Tibial nerve (tissue), 4 donors: ENCODE data around the gene GLIPR2. TPM values are rescaled to one million over a fixed set of nuclear protein-coding genes. Genes with fewer than 3 reads are reported as not detected.
A peak's percentile ranks its signal among the peaks of the same experiment; 100 is the strongest.

Experiments used
- DNase-seq, 2 donors: peaks; one replicate each; pipeline ENCODE4 v3.0.0-alpha.2; 2019; ENCODE audit warnings: low spot score in 2 of 2
- H3K27ac ChIP-seq, 4 donors: fragments of 200-600 bp; sonication (generic) in 3 of 4; one replicate each; pipeline ENCODE4 v1.5.1; 2017 to 2019; ENCODE audit warnings: mild to moderate bottlenecking in 1 of 4
- H3K27me3 ChIP-seq, 2 donors: fragments of 200-600 bp; sonication (generic) in 1 of 2; one replicate each; pipeline versions ENCODE4 v1.5.1 to v1.6.0; 2017 to 2019
- H3K36me3 ChIP-seq, 3 donors: fragments of 200-600 bp; sonication (generic); one replicate each; pipeline ENCODE4 v1.5.1; 2018 to 2019
- H3K4me1 ChIP-seq, 4 donors: fragments of 200-600 bp; sonication (generic) in 3 of 4; one replicate each; pipeline ENCODE4 v1.5.1; 2017 to 2019
- H3K4me3 ChIP-seq, 4 donors: fragments of 200-600 bp; sonication (generic) in 3 of 4; one replicate each; pipeline ENCODE4 v1.5.1; 2017 to 2019; ENCODE audit warnings: mild to moderate bottlenecking in 1 of 4, moderate library complexity in 1 of 4
- H3K9me3 ChIP-seq, 4 donors: fragments of 200-600 bp; sonication (generic) in 3 of 4; one replicate each; pipeline ENCODE4 v1.5.1; 2017 to 2019
- EP300 ChIP-seq, 2 donors: sonication (generic); formaldehyde crosslinking; IDR thresholded peaks; one replicate each; pipeline ENCODE4 v1.6.1; 2017; ENCODE audit warnings: antibody characterized with exemption in 2 of 2, mild to moderate bottlenecking in 1 of 2
- POLR2A ChIP-seq, 2 donors: fragments of 450-650 bp; IDR thresholded peaks; one replicate each; pipeline ENCODE4 v1.6.1; 2017; ENCODE audit warnings: antibody characterized with exemption in 2 of 2, mild to moderate bottlenecking in 2 of 2, moderate library complexity in 2 of 2
- WGBS, 2 donors: methylation state at CpG; one replicate each; pipeline ENCODE4 v1.1.5; 2018; 5-methylcytosine and 5-hydroxymethylcytosine counted together
- total RNA-seq, 4 donors: library from RNA; depleted of rRNA; stranded (reverse); fragments of >200 nt; gene quantifications; one replicate each; pipeline ENCODE4 v1.1.0, GENCODE V29; 2016
- TF ChIP-seq, protein P1 (sequence below), 5 experiments: fragments of 200-600 bp in 3 of 5; fragments of 450-650 bp in 2 of 5; sonication (generic) in 3 of 5; IDR thresholded peaks; one replicate each; pipeline ENCODE4 v1.5.1; 2016 to 2019; ENCODE audit warnings: antibody characterized with exemption in 5 of 5, mild to moderate bottlenecking in 3 of 5, moderate library complexity in 2 of 5

Gene GLIPR2
- total RNA-seq, 4 donors from 2014 or later = 18.1 to 26.4 (median 25.6) TPM

- H3K9me3 ChIP-seq = no peaks in the 10 kb centered on the region
- DNase-seq = no peak
- TF ChIP-seq POLR2A (IDR thresholded peaks at IDR 0.05) (no peak), EP300 (IDR thresholded peaks at IDR 0.05) (no peak)
- TF ChIP-seq, protein P1, sequence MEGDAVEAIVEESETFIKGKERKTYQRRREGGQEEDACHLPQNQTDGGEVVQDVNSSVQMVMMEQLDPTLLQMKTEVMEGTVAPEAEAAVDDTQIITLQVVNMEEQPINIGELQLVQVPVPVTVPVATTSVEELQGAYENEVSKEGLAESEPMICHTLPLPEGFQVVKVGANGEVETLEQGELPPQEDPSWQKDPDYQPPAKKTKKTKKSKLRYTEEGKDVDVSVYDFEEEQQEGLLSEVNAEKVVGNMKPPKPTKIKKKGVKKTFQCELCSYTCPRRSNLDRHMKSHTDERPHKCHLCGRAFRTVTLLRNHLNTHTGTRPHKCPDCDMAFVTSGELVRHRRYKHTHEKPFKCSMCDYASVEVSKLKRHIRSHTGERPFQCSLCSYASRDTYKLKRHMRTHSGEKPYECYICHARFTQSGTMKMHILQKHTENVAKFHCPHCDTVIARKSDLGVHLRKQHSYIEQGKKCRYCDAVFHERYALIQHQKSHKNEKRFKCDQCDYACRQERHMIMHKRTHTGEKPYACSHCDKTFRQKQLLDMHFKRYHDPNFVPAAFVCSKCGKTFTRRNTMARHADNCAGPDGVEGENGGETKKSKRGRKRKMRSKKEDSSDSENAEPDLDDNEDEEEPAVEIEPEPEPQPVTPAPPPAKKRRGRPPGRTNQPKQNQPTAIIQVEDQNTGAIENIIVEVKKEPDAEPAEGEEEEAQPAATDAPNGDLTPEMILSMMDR (IDR thresholded peaks at IDR 0.05) = no peak
- no peak overlapping the region for H3K27ac ChIP-seq
- H3K4me1 ChIP-seq = peaks cover 0 to 16% (median 12%) of the 10 kb centered on the region in 4 donors
- no peaks in the 10 kb centered on the region for H3K36me3 ChIP-seq
- no peak overlapping the region for H3K4me3 ChIP-seq
- no peaks in the 10 kb centered on the region for H3K27me3 ChIP-seq
Measured at GRCh38 chr9:36187414-36187813, 50.9 kb downstream of the GLIPR2 start.

GRCh38 chr9:36188212-36188611 lies 51.7 kb downstream of the GLIPR2 start:
- no peak overlapping the region for H3K27ac ChIP-seq
- H3K9me3 ChIP-seq = no peaks in the 10 kb centered on the region
- H3K36me3 ChIP-seq = no peaks in the 10 kb centered on the region
- H3K4me3 ChIP-seq = no peak overlapping the region
- DNase-seq = no peak
- 87 to 89% methylated on average over 5 of the region's 5 CpGs for WGBS, 2 donors
- TF ChIP-seq, protein P1 (IDR thresholded peaks at IDR 0.05) = no peak
- TF ChIP-seq POLR2A (IDR thresholded peaks at IDR 0.05) (no peak), EP300 (IDR thresholded peaks at IDR 0.05) (no peak)
- no peaks in the 10 kb centered on the region for H3K27me3 ChIP-seq
- H3K4me1 ChIP-seq = peaks cover 0 to 24% (median 20%) of the 10 kb centered on the region in 4 donors

DNA sequence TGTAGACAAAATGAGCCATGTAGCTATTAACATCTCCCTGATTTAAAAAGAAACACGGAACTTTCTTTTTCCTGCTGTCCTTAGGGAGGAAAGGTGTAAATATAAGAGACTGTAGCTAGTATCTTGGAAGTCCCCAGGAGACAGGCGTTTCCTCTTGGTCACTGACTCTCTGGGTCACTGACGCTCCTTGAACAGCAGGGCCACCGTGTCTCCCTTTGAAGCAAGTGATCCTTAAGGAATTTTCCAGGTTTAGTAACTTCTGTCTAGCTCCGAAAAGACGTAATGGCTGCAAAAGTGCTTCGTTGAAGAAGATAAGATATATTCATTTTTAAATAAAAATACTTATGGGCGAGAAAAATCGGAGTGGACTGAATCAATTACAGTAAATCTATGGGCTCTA lies 53.4 kb downstream of the GLIPR2 start:
- no peaks in the 10 kb centered on the region for H3K27me3 ChIP-seq
- H3K36me3 ChIP-seq = no peaks in the 10 kb centered on the region
- H3K4me1 ChIP-seq = peaks cover 0 to 42% (median 26%) of the 10 kb centered on the region in 4 donors
- 10 to 12% methylated on average over 9 of the region's 9 CpGs for WGBS, 2 donors
- no peak for DNase-seq
- H3K27ac ChIP-seq = peak overlapping the region; percentile 83 to 96 (median 90)
- TF ChIP-seq EP300 (IDR thresholded peaks at IDR 0.05) (no peak), POLR2A (IDR thresholded peaks at IDR 0.05) (no peak)
- TF ChIP-seq, protein P1 (IDR thresholded peaks at IDR 0.05) = no peak
- peak overlapping the region; percentile 55 to 89 (median 68) for H3K4me3 ChIP-seq
- H3K9me3 ChIP-seq = no peaks in the 10 kb centered on the region

DNA sequence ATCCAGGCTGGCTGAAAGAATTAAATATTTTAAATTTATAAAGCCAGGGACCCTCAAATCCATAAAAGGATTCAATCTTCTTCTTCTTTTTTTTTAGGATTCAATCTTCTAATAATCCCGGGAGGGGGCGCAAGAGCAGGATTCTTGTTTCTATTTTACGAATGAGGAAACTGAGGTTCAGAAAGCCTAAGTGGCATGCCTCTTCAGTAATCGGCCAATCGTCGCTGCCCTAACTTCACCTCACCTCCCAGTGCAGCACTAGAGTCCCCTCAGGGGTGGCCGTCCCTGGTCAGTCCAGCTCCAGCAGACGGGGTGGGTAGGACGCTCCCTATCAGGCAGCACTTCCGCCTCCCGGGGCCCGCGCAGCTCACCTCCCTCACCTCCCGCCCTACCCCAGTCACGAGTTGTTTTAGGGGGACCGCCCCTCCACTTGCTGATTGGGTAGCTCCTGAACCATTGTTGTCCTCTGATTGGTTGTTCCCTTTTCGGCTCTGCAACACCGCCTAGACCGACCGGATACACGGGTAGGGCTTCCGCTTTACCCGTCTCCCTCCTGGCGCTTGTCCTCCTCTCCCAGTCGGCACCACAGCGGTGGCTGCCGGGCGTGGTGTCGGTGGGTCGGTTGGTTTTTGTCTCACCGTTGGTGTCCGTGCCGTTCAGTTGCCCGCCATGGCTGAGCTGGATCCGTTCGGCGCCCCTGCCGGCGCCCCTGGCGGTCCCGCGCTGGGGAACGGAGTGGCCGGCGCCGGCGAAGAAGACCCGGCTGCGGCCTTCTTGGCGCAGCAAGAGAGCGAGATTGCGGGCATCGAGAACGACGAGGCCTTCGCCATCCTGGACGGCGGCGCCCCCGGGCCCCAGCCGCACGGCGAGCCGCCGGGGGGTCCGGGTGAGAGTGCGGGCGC lies 54.1 kb downstream of the GLIPR2 start, which contains the start of gene CLTA:
CLTA (plus strand) TSS at position 534 of the 902 bp plus-strand sequence; CDS start at position 670, 136 bp downstream.
- Histone ChIP-seq H3K9me3 (no peaks in the 10 kb centered on the region), H3K36me3 (no peaks in the 10 kb centered on the region), H3K27ac (peak within 1 kb of the TSS; percentile 83 to 96 (median 90)), H3K27me3 (no peaks in the 10 kb centered on the region), H3K4me1 (peaks cover 0 to 49% (median 26%) of the 10 kb centered on the region in 4 donors), H3K4me3 (peak within 1 kb of the TSS; percentile 58 to 97 (median 83))
- TF ChIP-seq, protein P1 (IDR thresholded peaks at IDR 0.05) = peak in 4 of 5 experiments; percentile 37 to 79 (median 54)
- TF ChIP-seq POLR2A (IDR thresholded peaks at IDR 0.05) (peak; percentile 47 to 87), EP300 (IDR thresholded peaks at IDR 0.05) (peak; percentile 78 to 93)
- WGBS, 2 donors = 0 to 1% methylated on average over 37 to 56 of the region's 68 CpGs
- peak; percentile 93 to 97 for DNase-seq

DNA sequence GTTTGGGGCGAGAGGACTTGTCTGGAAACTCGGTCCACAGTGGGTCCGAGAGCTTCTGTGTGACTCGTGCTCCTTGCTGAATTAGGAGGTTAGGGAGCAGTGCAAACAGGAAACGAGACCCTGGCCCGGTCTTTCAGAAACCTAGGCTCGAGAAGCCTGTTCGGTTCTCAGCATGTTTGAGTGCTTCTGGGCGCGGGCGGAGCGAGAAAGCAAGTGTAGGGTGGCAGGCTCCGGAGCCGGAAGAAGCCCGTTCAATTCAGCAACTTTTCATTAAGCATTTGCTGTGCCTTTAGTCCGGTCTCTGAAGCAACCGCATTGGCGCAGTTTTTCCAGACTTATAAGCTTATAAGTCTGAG lies 54.7 kb downstream of the GLIPR2 start:
- WGBS, 2 donors = 0 to 1% methylated on average over 14 to 18 of the region's 18 CpGs
- Histone ChIP-seq H3K27ac (peak overlapping the region; percentile 83 to 96 (median 90)), H3K27me3 (no peaks in the 10 kb centered on the region), H3K4me3 (peak overlapping the region; percentile 58 to 97 (median 83)), H3K36me3 (no peaks in the 10 kb centered on the region), H3K4me1 (peaks cover 0 to 49% (median 26%) of the 10 kb centered on the region in 4 donors), H3K9me3 (no peaks in the 10 kb centered on the region)
- peak in 1 of 2 donors; percentile 17 for DNase-seq
- TF ChIP-seq, protein P1 (IDR thresholded peaks at IDR 0.05) = no peak
